ENCODE data around the gene PPIP5K2.

The PPIP5K2 gene

GRCh38 chr5:103245761-103246160 lies 125.7 kb downstream of the PPIP5K2 start:
- DNase-seq (ENCODE audit: low read depth in 2 of 2): no peak

- no peak for DNase-seq (ENCODE audit: low read depth in 2 of 2)
These were observed 127.0 kb downstream of the PPIP5K2 start for GRCh38 chr5:103247118-103247517.

- no peak for DNase-seq (ENCODE audit: low read depth in 2 of 2)
These were observed 129.0 kb downstream of the PPIP5K2 start for GRCh38 chr5:103249068-103249467.

- DNase-seq (ENCODE audit: low read depth in 2 of 2): peak in 1 of 2 experiments; percentile 1
These were observed 134.8 kb downstream of the PPIP5K2 start for GRCh38 chr5:103254921-103255320.

GRCh38 chr5:103255691-103256090 lies 135.6 kb downstream of the PPIP5K2 start:
- DNase-seq (ENCODE audit: low read depth in 2 of 2): no peak

- DNase-seq (ENCODE audit: low read depth in 2 of 2): no peak
These were observed 136.1 kb downstream of the PPIP5K2 start for GRCh38 chr5:103256178-103256577.

GRCh38 chr5:103258368-103258956 lies 138.4 kb downstream of the PPIP5K2 start, which contains the start of gene MACIR:
Gene MACIR (plus strand): TSS chr5:103258763. CDS start chr5:103275920, 17,157 bp downstream.
- peak; percentile 94 to 96 for DNase-seq (ENCODE audit: low read depth in 2 of 2)

GRCh38 chr5:103258957-103259704 lies 139.0 kb downstream of the PPIP5K2 start:
- DNase-seq (ENCODE audit: low read depth in 2 of 2): peak in 1 of 2 experiments; percentile 1

GRCh38 chr5:103259705-103260355 lies 139.7 kb downstream of the PPIP5K2 start:
- peak in 1 of 2 experiments; percentile 4 for DNase-seq (ENCODE audit: low read depth in 2 of 2)

- no peak for DNase-seq (ENCODE audit: low read depth in 2 of 2)
These were observed 140.8 kb downstream of the PPIP5K2 start for GRCh38 chr5:103260951-103261350.
